H9 (cell line): ENCODE data around the gene DPYD. TPM values are rescaled to one million over a fixed set of nuclear protein-coding genes. Genes with fewer than 3 reads are reported as not detected.

ENCODE experiments used
- DNase-seq: peaks from one replicate; pipeline ENCODE4 v3.0.0-alpha.2; 2017
- H2AFZ ChIP-seq: one replicate; pipeline ENCODE4 v1.6.1; 2013; ENCODE audit warnings: mild to moderate bottlenecking, low read length, control low read depth, moderate library complexity
- H2AK5ac ChIP-seq: 2 replicates; pipeline ENCODE4 v1.6.1; 2013; ENCODE audit warnings: low read length, control low read depth, mixed read lengths; ENCODE audit not compliant: insufficient read length
- H2BK120ac ChIP-seq: one replicate; pipeline ENCODE4 v1.6.1; 2013; ENCODE audit warnings: low read depth, mild to moderate bottlenecking, low read length, control low read depth, inconsistent platforms; ENCODE audit not compliant: poor library complexity, severe bottlenecking
- H2BK12ac ChIP-seq: 2 replicates; pipeline ENCODE4 v1.6.1; 2013; ENCODE audit warnings: low read length, control low read depth, mixed read lengths, low read depth; ENCODE audit not compliant: insufficient read length
- H2BK15ac ChIP-seq: 2 replicates; pipeline ENCODE4 v1.6.1; 2013; ENCODE audit warnings: low read depth, low read length, control low read depth
- H2BK20ac ChIP-seq: one replicate; pipeline ENCODE4 v1.6.1; 2013; ENCODE audit warnings: low read depth, mild to moderate bottlenecking, low read length, control low read depth, inconsistent platforms; ENCODE audit not compliant: poor library complexity, severe bottlenecking
- H2BK5ac ChIP-seq: 2 replicates; pipeline ENCODE4 v1.6.1; 2013; ENCODE audit warnings: low read length, control low read depth, mixed read lengths; ENCODE audit not compliant: insufficient read length
- H3K14ac ChIP-seq: 2 replicates; pipeline ENCODE4 v1.6.1; 2013; ENCODE audit warnings: low read length, control low read depth; ENCODE audit not compliant: insufficient read depth
- H3K18ac ChIP-seq: 2 replicates; pipeline ENCODE4 v1.6.1; 2013; ENCODE audit warnings: low read depth, mild to moderate bottlenecking, mixed read lengths, low read length, control low read depth; ENCODE audit not compliant: insufficient read length
- H3K23ac ChIP-seq: 2 replicates; pipeline ENCODE4 v1.6.1; 2013; ENCODE audit warnings: low read length, control low read depth, mixed read lengths, low read depth; ENCODE audit not compliant: insufficient read length
- H3K23me2 ChIP-seq: 2 replicates; pipeline ENCODE4 v1.6.1; 2013; ENCODE audit warnings: low read depth, mild to moderate bottlenecking, mixed read lengths, low read length, control low read depth; ENCODE audit not compliant: insufficient read length, poor library complexity, severe bottlenecking
- H3K27ac ChIP-seq: 2 replicates; pipeline ENCODE4 v1.5.1; 2013; ENCODE audit warnings: low read length, control low read depth, mixed read lengths, low read depth; ENCODE audit not compliant: insufficient read length
- H3K27me3 ChIP-seq: 2 replicates; pipeline ENCODE4 v1.6.1; 2013; ENCODE audit warnings: low read length, control low read depth, inconsistent platforms; ENCODE audit not compliant: insufficient read depth
- H3K4ac ChIP-seq: 2 replicates; pipeline ENCODE4 v1.6.1; 2013; ENCODE audit warnings: low read depth, mild to moderate bottlenecking, control low read depth, inconsistent platforms, low read length, moderate library complexity
- H3K4me1 ChIP-seq: 2 replicates; pipeline ENCODE4 v1.6.1; 2013; ENCODE audit warnings: low read length, control low read depth, inconsistent platforms; ENCODE audit not compliant: insufficient read depth
- H3K4me2 ChIP-seq: 2 replicates; pipeline ENCODE4 v1.6.1; 2013; ENCODE audit warnings: low read length, control low read depth, mixed read lengths; ENCODE audit not compliant: insufficient read length, insufficient read depth
- H3K56ac ChIP-seq: 2 replicates; pipeline ENCODE4 v1.6.1; 2013; ENCODE audit warnings: low read depth, mild to moderate bottlenecking, mixed read lengths, low read length, control low read depth; ENCODE audit not compliant: insufficient read length
- H3K79me1 ChIP-seq: 2 replicates; pipeline ENCODE4 v1.6.1; 2013; ENCODE audit warnings: low read depth, mild to moderate bottlenecking, moderate library complexity, low read length, control low read depth, inconsistent platforms; ENCODE audit not compliant: insufficient read depth, poor library complexity, severe bottlenecking
- H3K79me2 ChIP-seq: 2 replicates; pipeline ENCODE4 v1.6.1; 2013; ENCODE audit warnings: low read length, control low read depth, inconsistent platforms; ENCODE audit not compliant: insufficient read depth
- H3K9ac ChIP-seq: 2 replicates; pipeline ENCODE4 v1.6.1; 2013; ENCODE audit warnings: low read length, control low read depth, mixed read lengths; ENCODE audit not compliant: insufficient read length; ENCODE audit errors: extremely low read depth
- H3K9me3 ChIP-seq: one replicate; pipeline ENCODE4 v1.6.1; 2013; ENCODE audit warnings: low read depth, low read length, inconsistent platforms; ENCODE audit not compliant: control insufficient read depth
- H3T11ph ChIP-seq: one replicate; pipeline ENCODE4 v1.6.1; 2013; ENCODE audit warnings: mild to moderate bottlenecking, low read length, control low read depth, inconsistent platforms
- H4K20me1 ChIP-seq: one replicate; pipeline ENCODE4 v1.6.1; 2013; ENCODE audit not compliant: control insufficient read depth, insufficient read length, insufficient read depth
- H4K5ac ChIP-seq: 2 replicates; pipeline ENCODE4 v1.6.1; 2013; ENCODE audit warnings: low read depth, mild to moderate bottlenecking, mixed read lengths, low read length, control low read depth; ENCODE audit not compliant: insufficient read length
- H4K8ac ChIP-seq: replicated peaks from 2 replicates; pipeline ENCODE4 v1.6.1; 2013; ENCODE audit warnings: low read length, control low read depth, mixed read lengths, low read depth; ENCODE audit not compliant: insufficient read length
- H4K91ac ChIP-seq: 2 replicates; pipeline ENCODE4 v1.6.1; 2013; ENCODE audit warnings: low read depth, mild to moderate bottlenecking, moderate library complexity, mixed read lengths, low read length, control low read depth; ENCODE audit not compliant: insufficient read length
- H3K27ac Mint-ChIP-seq, 3 experiments: 2 replicates in 2 of 3; 3 replicates in 1 of 3; pipeline ENCODE4 v1.8.0; 2020 to 2021; ENCODE audit warnings: mixed read lengths in 3 of 3, mild to moderate bottlenecking in 1 of 3, moderate library complexity in 1 of 3
- H3K27me3 Mint-ChIP-seq: 2 replicates; pipeline ENCODE4 v1.8.0; 2021; ENCODE audit warnings: low read depth, mild to moderate bottlenecking, moderate library complexity, mixed read lengths
- H3K36me3 Mint-ChIP-seq, 3 experiments: 2 replicates in 2 of 3; 3 replicates in 1 of 3; pipeline ENCODE4 v1.8.0; 2020 to 2021; ENCODE audit warnings: low read depth in 3 of 3, mixed read lengths in 3 of 3; ENCODE audit not compliant: insufficient read depth in 1 of 3
- H3K4me1 Mint-ChIP-seq, 2 experiments: 2 replicates each; pipeline ENCODE4 v1.8.0; 2020; ENCODE audit warnings: mixed read lengths in 2 of 2
- H3K4me3 Mint-ChIP-seq, 2 experiments: 2 replicates in 1 of 2; 3 replicates in 1 of 2; pipeline ENCODE4 v1.8.0; 2020 to 2021; ENCODE audit warnings: mild to moderate bottlenecking in 2 of 2, mixed read lengths in 2 of 2, moderate library complexity in 1 of 2
- H3K9me3 Mint-ChIP-seq, 2 experiments: 2 replicates in 1 of 2; 3 replicates in 1 of 2; pipeline ENCODE4 v1.8.0; 2020; ENCODE audit warnings: mild to moderate bottlenecking in 2 of 2, mixed read lengths in 2 of 2, moderate library complexity in 1 of 2
- WGBS: extraction: QIAGEN DNeasy Blood & Tissue Kit; methylation state at CpG from one replicate; pipeline ENCODE4 v1.1.7; 2013; ENCODE audit warnings: missing lambda C conversion rate, low lambda C conversion rate, mixed read lengths; ENCODE audit not compliant: insufficient read length; ENCODE audit errors: extremely low coverage; 5-methylcytosine and 5-hydroxymethylcytosine counted together
- total RNA-seq: library from RNA; stranded (reverse); gene quantifications from 2 replicates; pipeline ENCODE4 v1.2.1, GENCODE V29; 2021
- TF ChIP-seq, protein P1 (sequence below): fragments of 200-600 bp; sonication (generic); conservative IDR thresholded peaks from 3 replicates; pipeline ENCODE4 v1.8.0; 2021; ENCODE audit warnings: antibody characterized with exemption, mild to moderate bottlenecking

DPYD gene
- total RNA-seq, 1 experiment from 2014 or later = 0.37 TPM

DNA sequence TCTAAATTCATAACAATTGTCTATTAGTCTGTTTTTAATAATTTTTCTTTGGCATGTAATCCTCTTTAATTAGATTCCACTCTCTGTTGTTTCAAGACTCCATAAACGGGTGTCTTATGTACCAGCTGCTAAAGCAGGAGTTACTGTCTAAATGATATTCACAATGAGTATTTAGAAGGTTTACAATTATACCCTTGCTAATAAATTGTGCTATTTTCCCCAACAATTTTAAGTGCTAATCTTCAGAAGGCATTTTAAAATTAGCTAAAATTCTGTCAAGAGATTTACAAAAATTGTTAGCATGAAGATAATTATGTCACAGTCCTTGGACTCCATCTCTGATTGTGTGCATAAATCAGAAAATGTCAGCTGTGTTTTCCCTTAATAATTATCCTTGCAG, 83.7 kb downstream of the DPYD start:
- H3K9me3 Mint-ChIP-seq = no peaks in the 10 kb centered on the region
- Histone ChIP-seq H3K9me3 (no peaks in the 10 kb centered on the region), H4K20me1 (no peaks in the 10 kb centered on the region), H3K18ac (no peak overlapping the region), H3K79me2 (no peaks in the 10 kb centered on the region), H3K27ac (no peak overlapping the region), H3K27me3 (no peaks in the 10 kb centered on the region), H3K56ac (no peak overlapping the region), H2BK5ac (no peak overlapping the region), H2BK15ac (no peak overlapping the region), H3T11ph (no peak overlapping the region), H3K4me2 (no peak overlapping the region), H3K14ac (no peak overlapping the region), H3K4me1 (no peaks in the 10 kb centered on the region), H4K91ac (no peak overlapping the region), H2BK120ac (no peak overlapping the region), H3K9ac (no peak overlapping the region), H2AK5ac (no peak overlapping the region), H3K4ac (no peak overlapping the region), H4K8ac (no peak overlapping the region), H2BK20ac (no peak overlapping the region), H2AFZ (no peak overlapping the region), H3K79me1 (no peaks in the 10 kb centered on the region), H4K5ac (no peak overlapping the region), H3K23me2 (no peaks in the 10 kb centered on the region), H2BK12ac (no peak overlapping the region), H3K23ac (no peak overlapping the region)
- DNase-seq = no peak
- WGBS = no CpG with 5 or more reads among the region's 1 CpG
- no peaks in the 10 kb centered on the region for H3K36me3 Mint-ChIP-seq
- H3K27me3 Mint-ChIP-seq = no peaks in the 10 kb centered on the region
- H3K4me3 Mint-ChIP-seq = no peak overlapping the region
- H3K27ac Mint-ChIP-seq = no peak overlapping the region
- TF ChIP-seq, protein P1, sequence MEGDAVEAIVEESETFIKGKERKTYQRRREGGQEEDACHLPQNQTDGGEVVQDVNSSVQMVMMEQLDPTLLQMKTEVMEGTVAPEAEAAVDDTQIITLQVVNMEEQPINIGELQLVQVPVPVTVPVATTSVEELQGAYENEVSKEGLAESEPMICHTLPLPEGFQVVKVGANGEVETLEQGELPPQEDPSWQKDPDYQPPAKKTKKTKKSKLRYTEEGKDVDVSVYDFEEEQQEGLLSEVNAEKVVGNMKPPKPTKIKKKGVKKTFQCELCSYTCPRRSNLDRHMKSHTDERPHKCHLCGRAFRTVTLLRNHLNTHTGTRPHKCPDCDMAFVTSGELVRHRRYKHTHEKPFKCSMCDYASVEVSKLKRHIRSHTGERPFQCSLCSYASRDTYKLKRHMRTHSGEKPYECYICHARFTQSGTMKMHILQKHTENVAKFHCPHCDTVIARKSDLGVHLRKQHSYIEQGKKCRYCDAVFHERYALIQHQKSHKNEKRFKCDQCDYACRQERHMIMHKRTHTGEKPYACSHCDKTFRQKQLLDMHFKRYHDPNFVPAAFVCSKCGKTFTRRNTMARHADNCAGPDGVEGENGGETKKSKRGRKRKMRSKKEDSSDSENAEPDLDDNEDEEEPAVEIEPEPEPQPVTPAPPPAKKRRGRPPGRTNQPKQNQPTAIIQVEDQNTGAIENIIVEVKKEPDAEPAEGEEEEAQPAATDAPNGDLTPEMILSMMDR = no peak
- H3K4me1 Mint-ChIP-seq = no peaks in the 10 kb centered on the region
